OCI-LY7 (cell line): Measurements from ENCODE around the gene KLK11. TPM values are rescaled to one million over a fixed set of nuclear protein-coding genes. Genes with fewer than 3 reads are reported as not detected.

Source experiments
- BruUV-seq: library from RNA; stranded (reverse); fragments of 400-500 nt; replicated peaks from 2 replicates; lab custom pipeline; 2021; lab: Mats Ljungman, UMichigan
- CTCF ChIA-PET: fragments of 300-600 bp; sonication (Branson Sonifier 250); formaldehyde crosslinking; loops from one replicate; lab custom pipeline; 2022; ENCODE audit warnings: antibody characterized with exemption; ENCODE audit not compliant: unreplicated experiment; lab: Charles Lee
- POLR2A ChIA-PET: fragments of 300-600 bp; sonication (Branson Sonifier 250); formaldehyde crosslinking; loops from one replicate; lab custom pipeline; 2022; ENCODE audit warnings: antibody characterized with exemption; lab: Charles Lee
- DNase-seq: peaks from one replicate; pipeline ENCODE4 v3.0.0-alpha.2; 2015; ENCODE audit warnings: low spot score
- H2AFZ ChIP-seq: fragments of 200-600 bp; sonication (generic), shearing (Covaris generic); 2 replicates; pipeline ENCODE4 v1.6.1; 2014; ENCODE audit warnings: mild to moderate bottlenecking, antibody characterized with exemption, low read length, moderate library complexity
- H3K27ac ChIP-seq: fragments of 200-600 bp; sonication (generic); 2 replicates; pipeline ENCODE4 v1.5.1; 2014; ENCODE audit warnings: mixed run types, low read depth, mild to moderate bottlenecking, moderate library complexity, low read length, inconsistent platforms; ENCODE audit not compliant: poor library complexity, severe bottlenecking
- H3K36me3 ChIP-seq: fragments of 200-600 bp; sonication (generic); 2 replicates; pipeline ENCODE4 v1.6.1; 2014; ENCODE audit warnings: mild to moderate bottlenecking, antibody characterized with exemption, low read length, moderate library complexity, mixed read lengths; ENCODE audit not compliant: insufficient read depth
- H3K4me1 ChIP-seq: fragments of 200-600 bp; sonication (generic); 2 replicates; pipeline ENCODE4 v1.5.1; 2014; ENCODE audit warnings: mild to moderate bottlenecking, low read length; ENCODE audit not compliant: insufficient read depth, poor library complexity, severe bottlenecking
- H3K4me2 ChIP-seq: fragments of 200-600 bp; sonication (generic); 2 replicates; pipeline ENCODE4 v1.6.1; 2014; ENCODE audit warnings: mild to moderate bottlenecking, low read length
- H3K4me3 ChIP-seq: fragments of 200-600 bp; sonication (generic); 2 replicates; pipeline ENCODE4 v1.5.1; 2014; ENCODE audit warnings: mild to moderate bottlenecking, low read depth, low read length; ENCODE audit not compliant: poor library complexity, severe bottlenecking
- H3K79me2 ChIP-seq: fragments of 200-600 bp; sonication (generic); 2 replicates; pipeline ENCODE4 v1.6.1; 2016; ENCODE audit warnings: low read depth, mild to moderate bottlenecking, low read length, moderate library complexity, mixed read lengths; ENCODE audit not compliant: insufficient read depth
- H3K9me2 ChIP-seq: fragments of 200-600 bp; sonication (generic); 2 replicates; pipeline ENCODE4 v1.6.1; 2016; ENCODE audit warnings: mild to moderate bottlenecking, low read length, mixed read lengths; ENCODE audit not compliant: insufficient read depth
- H3K9me3 ChIP-seq: fragments of 200-600 bp; sonication (generic); 2 replicates; pipeline ENCODE4 v1.6.1; 2014; ENCODE audit warnings: mild to moderate bottlenecking, mixed run types, low read length, mixed read lengths
- H4K20me1 ChIP-seq: fragments of 200-600 bp; sonication (generic); 2 replicates; pipeline ENCODE4 v1.6.1; 2014; ENCODE audit warnings: mild to moderate bottlenecking, antibody characterized with exemption, low read length, moderate library complexity, mixed read lengths; ENCODE audit not compliant: insufficient read depth
- CTCF ChIP-seq: fragments of 200-600 bp; sonication (generic); conservative IDR thresholded peaks from 2 replicates; pipeline ENCODE4 v1.5.1; 2014; ENCODE audit warnings: mild to moderate bottlenecking, antibody characterized with exemption, low read length, moderate library complexity, mixed read lengths
- EZH2phosphoT487 ChIP-seq: fragments of 200-600 bp; sonication (generic); IDR thresholded peaks from 2 replicates; pipeline ENCODE4 v1.6.1; 2018; ENCODE audit warnings: low read depth, borderline replicate concordance, mild to moderate bottlenecking, mixed run types, antibody characterized with exemption, low read length, moderate library complexity, mixed read lengths
- intact Hi-C: fragments of 100-400 bp; cut with micrococcal nuclease; formaldehyde crosslinking; loops from one replicate; pipeline ENCODE4 v1.10.0; 2022; ENCODE audit not compliant: unreplicated experiment
- total RNA-seq, 2 experiments: library from RNA; depleted of rRNA in 1 of 2; stranded (reverse); fragments of >200 nt in 1 of 2; shearing (Covaris generic) in 1 of 2; gene quantifications; 2 replicates each; pipeline ENCODE4 v1.2.3, GENCODE V29; 2014 to 2022

The KLK11 gene
- total RNA-seq, 2 experiments from 2014 or later, result not detected

GRCh38 chr19:51070334-51071094, 44.1 kb upstream of the KLK11 start:
- TF ChIP-seq EZH2phosphoT487, result no peak
- no peak for TF ChIP-seq CTCF
- no TSS peak for BruUV-seq

GRCh38 chr19:51066393-51067186, 40.2 kb upstream of the KLK11 start:
- intact Hi-C loops, result no loop called here
- H3K9me3 ChIP-seq, result no peaks in the 10 kb centered on the region
- H3K4me3 ChIP-seq, result no peak overlapping the region
- no peaks in the 10 kb centered on the region for H3K36me3 ChIP-seq
- ChIA-PET POLR2A (no interaction called here), CTCF (no interaction called here)
- no peak overlapping the region for H3K27ac ChIP-seq
- no peak overlapping the region for H2AFZ ChIP-seq
- H3K79me2 ChIP-seq, result no peaks in the 10 kb centered on the region
- no TSS peak for BruUV-seq
- TF ChIP-seq CTCF, result no peak
- TF ChIP-seq EZH2phosphoT487, result no peak
- no peak for DNase-seq
- H3K4me1 ChIP-seq, result no peaks in the 10 kb centered on the region
- H3K9me2 ChIP-seq, result no peaks in the 10 kb centered on the region
- H3K4me2 ChIP-seq, result no peak overlapping the region
- no peaks in the 10 kb centered on the region for H4K20me1 ChIP-seq

More at GRCh38 chr19:51070334-51071094, 44.1 kb upstream of the KLK11 start:
- H3K4me3 ChIP-seq, result no peak overlapping the region
- no peak overlapping the region for H3K4me2 ChIP-seq
- H3K4me1 ChIP-seq, result no peaks in the 10 kb centered on the region
- H3K79me2 ChIP-seq, result no peaks in the 10 kb centered on the region
- no peak overlapping the region for H2AFZ ChIP-seq
- 0 out of 2 replicates have a peak, but pooled peaks cover 13% of the 10 kb centered on the region for H3K9me3 ChIP-seq
- H3K36me3 ChIP-seq, result no peaks in the 10 kb centered on the region
- no peaks in the 10 kb centered on the region for H3K9me2 ChIP-seq
- H3K27ac ChIP-seq, result no peak overlapping the region
- ChIA-PET POLR2A (no interaction called here), CTCF (no interaction called here)
- DNase-seq, result no peak
- no peaks in the 10 kb centered on the region for H4K20me1 ChIP-seq
- intact Hi-C loops, result no loop called here
